Esophagus squamous epithelium (tissue), 5 donors: ENCODE data around the gene APMAP. TPM values are rescaled to one million over a fixed set of nuclear protein-coding genes. Genes with fewer than 3 reads are reported as not detected.

Source experiments
- DNase-seq: peaks from one replicate; lab custom pipeline; 2025; lab: John Stamatoyannopoulos, UW
- H3K27ac ChIP-seq, 4 donors: fragments of 200-600 bp; sonication (generic); one replicate each; pipeline ENCODE4 v1.5.1; 2016 to 2019; ENCODE audit warnings: mild to moderate bottlenecking in 1 of 4
- H3K27me3 ChIP-seq, 4 donors: fragments of 200-600 bp; sonication (generic); 1 replicate in 3 of 4; 2 replicates in 1 of 4; pipeline versions ENCODE4 v1.5.1 to v1.6.0; 2017 to 2021; ENCODE audit warnings: antibody characterized with exemption in 1 of 4
- H3K36me3 ChIP-seq, 3 donors: fragments of 200-600 bp; sonication (generic); one replicate each; pipeline ENCODE4 v1.5.1; 2016 to 2019
- H3K4me1 ChIP-seq, 3 donors: fragments of 200-600 bp; sonication (generic); one replicate each; pipeline ENCODE4 v1.5.1; 2017 to 2019
- H3K4me3 ChIP-seq, 4 donors: fragments of 200-600 bp; sonication (generic); 1 replicate in 3 of 4; 2 replicates in 1 of 4; pipeline ENCODE4 v1.5.1; 2016 to 2019; ENCODE audit warnings: mild to moderate bottlenecking in 2 of 4, moderate library complexity in 1 of 4
- H3K9me3 ChIP-seq, 3 donors: fragments of 200-600 bp; sonication (generic); one replicate each; pipeline ENCODE4 v1.5.1; 2016 to 2019
- CTCF ChIP-seq, 6 experiments: fragments of 450-650 bp in 4 of 6; fragments of 200-600 bp in 2 of 6; sonication (generic) in 2 of 6; IDR thresholded peaks; one replicate each; pipeline ENCODE4 v1.5.1; 2016 to 2019; ENCODE audit warnings: antibody characterized with exemption in 6 of 6, mild to moderate bottlenecking in 4 of 6, moderate library complexity in 4 of 6
- POLR2A ChIP-seq, 4 donors: fragments of 450-650 bp; IDR thresholded peaks; one replicate each; pipeline ENCODE4 v1.6.1; 2017; ENCODE audit warnings: antibody characterized with exemption in 4 of 4, mild to moderate bottlenecking in 4 of 4, moderate library complexity in 3 of 4
- WGBS, 2 donors: methylation state at CpG; one replicate each; pipeline ENCODE4 v1.1.5; 2018; 5-methylcytosine and 5-hydroxymethylcytosine counted together
- intact Hi-C: fragments of 100-400 bp; cut with DNase I; formaldehyde crosslinking; loops from one replicate; pipeline ENCODE4 v1.15.0; 2022
- total RNA-seq, 4 donors: library from RNA; depleted of rRNA; stranded (reverse); fragments of >200 nt; gene quantifications; one replicate each; pipeline ENCODE4 v1.1.0, GENCODE V29; 2016
- donor health status: DM: yes; HTN: yes; CAD: no.

Gene APMAP
- total RNA-seq, 4 donors from 2014 or later = 16.7 to 38.4 (median 25.6) TPM

- Histone ChIP-seq H3K27ac (peak overlapping the region in 1 of 4 donors; percentile 95), H3K9me3 (no peaks in the 10 kb centered on the region), H3K27me3 (no peaks in the 10 kb centered on the region), H3K4me1 (peaks cover 5 to 79% (median 27%) of the 10 kb centered on the region in 3 donors), H3K4me3 (no peak overlapping the region), H3K36me3 (no peaks in the 10 kb centered on the region)
- TF ChIP-seq CTCF (IDR thresholded peaks at IDR 0.05) = no peak
- TF ChIP-seq POLR2A (IDR thresholded peaks at IDR 0.05) = no peak
- intact Hi-C loops = loop anchor here (2.0 to 10.0 kb wide), 2 partner anchors 71 to 401 kb away; partner anchors contain the start of gene ABHD12
- no peak for DNase-seq
- 67 to 89% methylated on average over 1 of the region's 1 CpG for WGBS, 2 donors
Observed at GRCh38 chr20:24994186-24994465, 1.6 kb upstream of the APMAP start.

- Histone ChIP-seq H3K4me3 (peak overlapping the region; percentile 87 to 93 (median 90)), H3K27ac (peak overlapping the region; percentile 92 to 96 (median 96)), H3K36me3 (no peaks in the 10 kb centered on the region), H3K4me1 (peaks cover 5 to 73% (median 27%) of the 10 kb centered on the region in 3 donors), H3K27me3 (no peaks in the 10 kb centered on the region), H3K9me3 (no peaks in the 10 kb centered on the region)
- intact Hi-C loops = loop anchor here (2.0 to 10.0 kb wide), 2 partner anchors 71 to 401 kb away; partner anchors contain the start of gene ABHD12
- TF ChIP-seq POLR2A (IDR thresholded peaks at IDR 0.05) (no peak), CTCF (IDR thresholded peaks at IDR 0.05) (peak in 5 of 6 experiments; percentile 17 to 49 (median 34))
- DNase-seq = no peak
- WGBS, 2 donors = 14 to 32% methylated on average over 9 of the region's 9 CpGs
Observed at GRCh38 chr20:24993337-24994185, 1.0 kb upstream of the APMAP start.

- Histone ChIP-seq H3K27me3 (no peaks in the 10 kb centered on the region), H3K4me3 (peak overlapping the region; percentile 87 to 93 (median 90)), H3K4me1 (peaks cover 5 to 61% (median 24%) of the 10 kb centered on the region in 3 donors), H3K27ac (peak overlapping the region; percentile 92 to 96 (median 96)), H3K9me3 (no peaks in the 10 kb centered on the region), H3K36me3 (no peaks in the 10 kb centered on the region)
- intact Hi-C loops = loop anchor here (10.0 kb wide), 1 partner anchor 403 kb away; the partner anchor contains the start of gene ABHD12
- DNase-seq = no peak
- WGBS, 2 donors = 0 to 2% methylated on average over 28 to 36 of the region's 36 CpGs
- TF ChIP-seq POLR2A (IDR thresholded peaks at IDR 0.05) (no peak), CTCF (IDR thresholded peaks at IDR 0.05) (no peak)
Observed at GRCh38 chr20:24991897-24992486, 559 bp downstream of the APMAP start.

GRCh38 chr20:24990810-24991252, 1.7 kb downstream of the APMAP start:
- Histone ChIP-seq H3K27me3 (no peaks in the 10 kb centered on the region), H3K9me3 (no peaks in the 10 kb centered on the region), H3K36me3 (no peaks in the 10 kb centered on the region), H3K27ac (no peak overlapping the region), H3K4me1 (peaks cover 5 to 50% (median 24%) of the 10 kb centered on the region in 3 donors), H3K4me3 (peak overlapping the region in 1 of 4 donors; percentile 87)
- 73 to 79% methylated on average over 2 of the region's 2 CpGs for WGBS, 2 donors
- intact Hi-C loops = loop anchor here (10.0 kb wide), 1 partner anchor 404 kb away; the partner anchor contains the start of gene ABHD12
- TF ChIP-seq CTCF (IDR thresholded peaks at IDR 0.05) (no peak), POLR2A (IDR thresholded peaks at IDR 0.05) (no peak)
- DNase-seq = no peak

GRCh38 chr20:24989162-24989561, 3.4 kb downstream of the APMAP start:
- Histone ChIP-seq H3K27ac (no peak overlapping the region), H3K9me3 (no peaks in the 10 kb centered on the region), H3K4me3 (no peak overlapping the region), H3K4me1 (peaks cover 0 to 37% (median 19%) of the 10 kb centered on the region in 3 donors), H3K27me3 (no peaks in the 10 kb centered on the region), H3K36me3 (no peaks in the 10 kb centered on the region)
- intact Hi-C loops = no loop called here
- 68 to 72% methylated on average over 3 of the region's 3 CpGs for WGBS, 2 donors
- no peak for DNase-seq
- no peak for TF ChIP-seq POLR2A (IDR thresholded peaks at IDR 0.05)
- no peak for TF ChIP-seq CTCF (IDR thresholded peaks at IDR 0.05)
